Measurements from ENCODE around the gene SCYL1. TPM values are rescaled to one million over a fixed set of nuclear protein-coding genes. Genes with fewer than 3 reads are reported as not detected.

Gene SCYL1
- total RNA-seq, 1 donor from 2014 or later = 30.2 TPM

- no peak for DNase-seq
Observed at GRCh38 chr11:65571420-65571819, 46.5 kb downstream of the SCYL1 start.

- no peak for DNase-seq
Observed at GRCh38 chr11:65571940-65572339, 47.1 kb downstream of the SCYL1 start.

DNA sequence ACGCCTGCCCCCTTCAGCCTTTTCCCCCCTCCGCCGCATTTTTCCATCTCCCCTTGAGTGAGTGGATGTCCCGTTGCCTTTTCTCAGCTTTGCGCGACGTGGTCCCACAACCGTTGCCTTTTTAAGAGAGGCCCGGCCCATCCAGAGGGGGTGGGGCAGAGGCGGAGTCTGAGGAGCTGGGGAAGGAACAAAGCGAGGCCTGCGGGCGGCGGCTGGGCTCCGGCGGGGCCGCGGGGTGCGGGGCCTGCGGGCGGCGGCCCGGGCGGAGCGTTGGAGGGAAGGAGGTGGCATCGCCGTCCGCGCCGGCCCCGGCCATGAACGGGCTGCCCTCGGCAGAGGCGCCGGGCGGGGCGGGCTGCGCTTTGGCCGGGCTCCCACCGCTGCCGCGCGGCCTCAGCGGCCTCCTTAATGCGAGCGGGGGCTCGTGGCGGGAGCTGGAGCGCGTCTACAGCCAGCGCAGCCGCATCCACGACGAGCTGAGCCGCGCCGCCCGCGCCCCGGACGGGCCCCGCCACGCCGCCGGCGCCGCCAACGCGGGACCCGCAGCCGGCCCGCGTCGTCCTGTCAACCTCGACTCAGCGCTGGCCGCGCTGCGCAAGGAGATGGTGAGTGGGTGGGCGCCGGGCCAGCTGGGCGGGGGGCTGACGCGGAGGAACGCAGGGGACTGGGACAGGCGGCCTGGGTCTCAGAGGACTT is 47.6 kb downstream of the SCYL1 start, which contains the start of gene FAM89B:
FAM89B (plus strand) TSS at position 183 of the 696 bp plus-strand sequence; CDS start at position 315, 132 bp downstream.
- DNase-seq = peak; percentile 85

DNA sequence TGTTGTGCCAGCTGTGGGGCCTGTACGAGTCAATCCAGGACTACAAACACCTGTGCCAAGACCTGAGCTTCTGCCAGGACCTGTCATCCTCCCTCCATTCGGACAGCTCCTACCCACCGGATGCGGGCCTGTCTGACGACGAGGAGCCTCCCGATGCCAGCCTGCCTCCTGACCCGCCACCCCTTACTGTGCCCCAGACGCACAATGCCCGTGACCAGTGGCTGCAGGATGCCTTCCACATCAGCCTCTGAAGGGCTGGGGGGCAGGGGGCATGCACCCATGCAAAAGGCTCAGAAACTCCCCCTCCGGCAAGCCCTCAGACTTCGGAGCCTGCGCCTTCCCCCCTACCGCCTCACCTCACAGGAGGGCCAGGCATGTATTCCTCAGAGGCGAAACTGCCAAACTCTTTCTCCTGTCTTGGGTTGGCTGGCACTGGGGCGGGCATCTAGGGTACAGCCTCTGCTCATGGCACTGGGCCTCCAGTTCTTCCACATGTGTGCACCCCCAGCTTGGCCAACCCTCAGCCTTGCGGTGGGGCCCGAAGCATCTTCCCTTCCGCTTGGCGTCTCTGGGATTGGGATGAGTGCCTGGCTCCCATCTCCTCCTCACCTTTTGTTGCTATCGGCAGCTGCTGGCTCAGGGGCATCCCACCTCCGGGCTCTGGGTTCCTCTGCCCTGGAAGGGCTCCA is 48.7 kb downstream of the SCYL1 start:
- DNase-seq = no peak

GRCh38 chr11:65574109-65574810 is 49.4 kb downstream of the SCYL1 start:
- peak; percentile 87 for DNase-seq

- no peak for DNase-seq
Observed at GRCh38 chr11:65574811-65575567, 50.1 kb downstream of the SCYL1 start.

GRCh38 chr11:65575568-65576231 is 50.8 kb downstream of the SCYL1 start, which contains the start of gene EHBP1L1:
TSS of gene EHBP1L1 (plus strand) at chr11:65576053. CDS start at chr11:65576303, 250 bp downstream.
- DNase-seq = no peak

GRCh38 chr11:65576232-65576866 is 51.5 kb downstream of the SCYL1 start:
- no peak for DNase-seq

DNA sequence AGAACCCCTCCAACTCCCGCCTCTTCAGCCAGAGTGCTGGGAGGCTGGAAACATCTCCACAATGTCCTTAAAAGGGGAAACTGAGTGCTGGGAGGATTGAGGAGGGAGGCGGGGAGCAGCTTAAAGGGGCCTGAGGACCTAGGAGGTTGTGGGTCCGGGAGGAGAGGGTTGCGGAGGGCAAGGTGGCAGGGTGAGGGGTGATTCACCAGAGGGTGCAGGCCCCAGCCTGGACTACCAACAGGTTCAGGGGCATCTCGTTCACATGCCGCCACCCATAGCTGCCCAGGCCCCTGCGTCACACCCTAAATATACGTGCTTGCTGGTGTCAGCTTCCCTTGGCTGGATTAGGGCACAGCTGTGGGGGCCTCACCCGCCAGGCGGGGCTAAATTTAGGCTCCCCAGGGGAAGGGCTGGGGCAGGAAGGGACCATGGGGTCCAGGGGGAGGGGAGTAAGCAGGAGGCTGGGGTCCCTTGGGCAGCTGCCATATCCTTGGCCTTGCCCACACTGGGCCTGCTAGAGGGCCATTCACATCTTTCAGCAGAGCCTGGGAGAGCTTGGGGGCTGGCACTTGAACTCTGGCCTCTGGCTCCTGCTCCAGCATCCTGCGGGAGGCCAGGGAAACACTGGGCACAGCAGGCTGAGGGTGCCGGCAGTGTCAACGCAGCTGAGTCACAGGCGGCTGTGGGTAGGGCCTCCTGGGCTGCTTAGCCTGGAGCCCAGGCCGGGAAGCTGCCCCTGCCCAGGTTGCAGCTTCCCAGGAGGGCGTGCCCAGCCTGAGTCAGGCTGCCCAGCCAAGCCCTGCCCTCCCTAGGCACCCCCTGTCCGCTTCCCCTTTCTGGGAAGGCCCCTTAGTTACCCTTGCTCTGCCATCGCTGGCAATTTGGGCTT is 52.2 kb downstream of the SCYL1 start:
- DNase-seq = no peak

DNA sequence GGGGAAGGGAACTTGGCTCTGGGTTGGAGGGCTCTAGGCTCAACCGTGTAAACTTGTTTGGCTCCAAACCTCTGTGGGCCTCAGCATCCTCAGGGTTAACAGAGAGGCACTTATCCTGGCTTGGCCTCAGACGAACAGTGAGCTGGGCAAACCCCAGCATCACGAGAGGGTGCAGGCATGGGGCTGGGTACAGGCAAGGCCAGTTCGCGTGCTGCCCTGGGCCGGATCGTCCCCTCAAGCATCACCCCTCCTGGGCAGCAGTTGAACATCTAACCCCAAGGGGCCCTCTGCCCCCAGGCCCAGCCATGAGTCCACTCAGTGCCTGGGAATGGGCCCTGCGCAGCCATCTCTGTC is 52.9 kb downstream of the SCYL1 start:
- DNase-seq = no peak

DNA sequence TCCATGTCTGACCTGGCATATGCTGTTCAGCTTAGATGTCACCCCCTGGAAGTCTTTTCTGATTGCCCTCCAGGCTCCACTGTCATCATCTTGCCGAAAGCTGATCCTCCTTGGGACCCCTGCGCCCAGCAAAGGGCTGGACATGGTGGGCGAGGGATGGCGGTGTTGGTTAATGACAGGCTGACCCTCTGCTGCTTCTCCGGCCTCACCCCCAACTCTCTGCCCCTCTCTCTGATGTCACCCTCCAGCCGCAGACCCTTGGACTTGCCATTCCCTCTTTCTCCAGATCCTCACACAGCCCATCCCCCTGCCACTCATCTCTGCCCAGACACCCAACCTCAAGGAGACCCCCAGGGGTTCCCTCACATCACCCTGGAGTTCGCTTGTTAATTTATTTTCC is 53.3 kb downstream of the SCYL1 start:
- no peak for DNase-seq

DNA sequence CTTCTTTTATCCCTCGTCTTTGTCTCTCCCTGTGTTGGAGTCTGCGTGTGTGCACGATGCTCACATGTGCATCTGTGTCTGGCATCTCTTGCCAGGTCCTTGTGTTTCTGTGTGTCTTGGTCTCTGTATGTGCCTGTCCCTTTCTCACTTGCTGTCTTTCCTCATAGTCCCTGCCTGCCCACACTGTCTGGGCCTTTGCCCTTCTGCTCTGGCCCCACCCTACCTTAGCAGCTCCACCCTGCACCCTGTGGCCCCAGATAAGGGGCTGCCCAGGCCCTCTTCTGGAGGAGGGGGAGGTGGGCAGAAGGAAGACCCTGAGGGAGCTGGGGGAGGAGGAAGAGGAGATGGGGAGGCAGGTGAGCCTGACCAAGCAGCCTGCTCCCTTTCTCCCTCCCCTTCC is 53.8 kb downstream of the SCYL1 start:
- no peak for DNase-seq

DNA sequence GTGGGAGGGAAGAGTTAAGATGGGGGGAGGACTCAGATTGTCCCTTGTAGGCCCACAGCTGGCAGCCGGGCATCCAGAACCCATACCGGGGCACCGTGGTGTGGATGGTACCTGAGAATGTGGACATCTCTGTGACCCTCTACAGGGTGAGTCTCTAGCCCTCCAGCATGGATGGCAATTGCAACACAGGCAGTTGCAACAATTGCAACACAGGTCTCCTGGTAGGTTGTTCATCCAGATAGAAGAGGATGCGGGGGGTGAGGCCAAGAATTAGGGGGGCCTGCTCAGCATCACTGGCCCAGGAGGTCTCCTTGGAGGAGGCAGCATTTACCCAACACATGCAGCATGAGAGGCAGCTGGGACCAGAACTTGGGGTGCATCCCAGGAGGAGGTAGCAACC is 54.4 kb downstream of the SCYL1 start:
- no peak for DNase-seq

- no peak for DNase-seq
Observed at GRCh38 chr11:65580031-65580692, 55.3 kb downstream of the SCYL1 start.

- no peak for DNase-seq
Observed at GRCh38 chr11:65580756-65581155, 55.9 kb downstream of the SCYL1 start.

GRCh38 chr11:65581928-65582327 is 57.0 kb downstream of the SCYL1 start:
- no peak for DNase-seq

DNA sequence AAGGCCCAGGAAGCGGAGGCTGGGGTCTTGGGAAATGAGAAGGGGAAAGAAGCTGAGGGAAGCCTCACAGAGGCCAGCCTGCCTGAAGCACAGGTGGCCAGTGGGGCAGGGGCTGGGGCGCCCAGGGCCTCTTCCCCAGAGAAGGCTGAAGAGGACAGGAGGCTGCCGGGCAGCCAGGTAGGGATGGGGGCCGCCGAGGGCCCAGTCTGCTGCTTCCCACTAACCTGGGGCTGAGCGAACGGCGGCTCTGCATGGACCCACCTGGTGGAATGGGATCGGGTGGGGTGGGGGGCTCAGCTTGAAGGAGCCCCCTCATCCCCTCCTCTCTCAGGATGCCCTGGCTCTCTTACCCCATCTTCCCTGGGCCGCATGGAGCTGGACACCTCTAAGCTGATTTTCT is 58.7 kb downstream of the SCYL1 start:
- no peak for DNase-seq

GRCh38 chr11:65584106-65584505 is 59.2 kb downstream of the SCYL1 start:
- DNase-seq = no peak

GRCh38 chr11:65584723-65585171 is 59.9 kb downstream of the SCYL1 start:
- no peak for DNase-seq
